Measurements from ENCODE around the gene IFNLR1. TPM values are rescaled to one million over a fixed set of nuclear protein-coding genes. Genes with fewer than 3 reads are reported as not detected.

Gene IFNLR1
- total RNA-seq, 1 donor from 2014 or later = 2.5 TPM

DNA sequence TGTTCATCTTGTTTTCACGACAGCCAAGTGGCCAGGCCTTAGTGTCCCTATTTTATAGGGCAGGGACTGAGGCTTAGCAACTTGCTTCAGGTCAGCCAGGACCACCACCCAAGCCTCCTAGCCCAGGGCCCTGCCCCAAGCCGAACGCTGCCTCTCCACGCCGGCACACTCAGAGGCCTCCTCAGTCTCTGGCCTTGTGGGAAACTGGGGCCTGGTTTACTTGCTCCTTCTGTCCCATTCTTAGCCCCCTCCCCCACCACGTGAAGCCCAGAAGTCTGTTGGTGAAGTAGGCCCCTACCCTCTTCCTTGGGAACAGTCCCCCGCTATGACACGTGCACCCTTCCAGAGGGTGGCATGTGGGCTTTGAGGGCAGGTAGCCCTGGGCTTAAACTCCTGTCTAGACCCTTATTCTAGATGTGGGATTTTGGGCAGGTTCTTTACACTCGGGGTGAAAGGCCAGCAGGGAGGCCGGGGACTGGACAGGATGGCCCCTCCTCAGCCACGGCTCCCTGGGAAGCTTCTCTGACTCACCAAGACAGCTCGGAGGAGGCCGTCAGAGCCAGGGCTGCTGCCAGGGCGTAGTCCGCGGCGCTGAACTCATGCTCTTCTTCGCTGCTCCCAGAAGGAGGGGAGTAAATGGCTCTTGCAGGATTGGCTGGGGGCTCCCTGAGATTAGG lies 79.5 kb downstream of the IFNLR1 start:
- intact Hi-C loops (cut with micrococcal nuclease) = no loop called here

DNA sequence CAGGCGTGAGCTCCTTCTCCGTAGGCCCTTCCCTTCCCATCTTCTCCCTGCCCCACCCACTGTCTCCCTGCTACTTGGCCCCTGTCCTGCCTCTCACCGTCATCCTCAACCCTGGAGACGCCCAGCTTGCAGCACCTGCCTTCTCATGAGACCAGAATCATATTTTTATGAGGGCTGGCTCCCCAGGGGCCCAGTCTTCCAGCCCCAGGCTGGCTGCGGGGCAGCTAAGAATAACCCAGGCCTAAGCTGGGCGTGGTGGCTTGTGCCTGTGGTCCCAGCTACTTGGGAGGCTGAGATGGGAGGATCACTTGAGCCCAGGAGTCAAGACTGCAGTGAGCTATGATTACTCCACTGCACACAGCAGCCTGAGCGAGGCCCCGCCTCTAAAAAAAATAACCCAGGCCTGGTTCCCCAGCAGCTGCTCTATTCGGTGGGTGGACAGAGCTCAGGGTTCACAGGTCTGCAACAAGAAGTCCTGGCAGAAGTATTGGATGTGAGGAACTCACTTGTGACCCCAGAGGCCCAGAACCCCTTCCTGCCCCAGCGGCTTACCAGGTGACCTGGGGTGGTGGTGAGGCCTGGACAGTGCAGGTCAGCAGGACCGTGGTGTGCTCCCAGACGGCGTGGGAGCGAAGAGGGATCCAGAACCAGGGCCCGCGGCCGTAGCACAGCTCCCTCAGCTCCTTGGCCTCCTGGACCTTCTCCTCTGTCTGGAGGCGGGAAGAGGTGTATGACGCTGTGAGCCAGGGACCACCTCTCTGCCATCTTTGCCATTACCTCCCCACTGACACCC lies 81.5 kb downstream of the IFNLR1 start:
- intact Hi-C loops (cut with micrococcal nuclease) = no loop called here

DNA sequence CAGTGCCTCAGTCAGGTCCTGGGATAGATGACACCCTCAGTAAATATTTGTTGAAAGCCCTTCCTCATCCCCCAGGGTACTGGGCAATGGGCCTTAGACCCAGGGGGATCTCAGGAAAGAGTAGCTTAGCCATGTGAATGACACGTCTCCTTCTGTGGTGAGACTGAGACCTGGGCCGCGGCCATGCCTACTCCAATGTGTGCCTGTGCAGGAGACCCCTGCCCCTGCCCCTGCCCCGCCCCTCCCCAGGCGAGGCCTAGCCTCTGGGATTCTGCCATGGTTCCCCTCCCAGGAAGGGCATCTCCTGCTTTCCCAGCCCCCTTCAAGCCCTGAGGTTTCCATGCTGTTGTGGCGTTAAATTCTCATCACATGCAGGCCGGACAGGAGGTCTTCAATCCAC lies 82.2 kb downstream of the IFNLR1 start:
- intact Hi-C loops (cut with micrococcal nuclease) = no loop called here

Other genes starting within 250 kb of the IFNLR1 start
- 129 and 157 TPM in 2 replicates for gene PNRC2, start 227.5 kb downstream of the IFNLR1 start, total RNA-seq
- 220 and 233 TPM in 2 replicates for gene SRSF10, start 207.0 kb downstream of the IFNLR1 start, total RNA-seq
- not detected in 2 replicates for gene MYOM3, start 75.2 kb downstream of the IFNLR1 start, total RNA-seq
- gene IL22RA1, start 44.1 kb downstream of the IFNLR1 start, total RNA-seq = not detected in 2 replicates
- not detected in 2 replicates for gene GRHL3, start 132.1 kb upstream of the IFNLR1 start, total RNA-seq
- gene STPG1, start 226.5 kb upstream of the IFNLR1 start, total RNA-seq = 6.6 and 7.1 TPM in 2 replicates
- 31.6 and 33.0 TPM in 2 replicates for gene NIPAL3, start 228.5 kb upstream of the IFNLR1 start, total RNA-seq

All from T-helper 2 cell treated with Interferon-gamma antibody and Interleukin-4, amounts not matched to agents 100 ng/mL and 5 ng/mL, for 36 hours (primary cell).